Measurements from ENCODE around the gene CCNDBP1. TPM values are rescaled to one million over a fixed set of nuclear protein-coding genes. Genes with fewer than 3 reads are reported as not detected.

CCNDBP1 gene
- total RNA-seq, 1 experiment from 2014 or later, result 30.6 TPM

- Histone ChIP-seq H3K9me3 (replicated peaks) (no peaks in the 10 kb centered on the region), H3K36me3 (no peaks in the 10 kb centered on the region), H3K27ac (no peak overlapping the region), H3K4me3 (no peak overlapping the region), H3K4me1 (no peaks in the 10 kb centered on the region), H3K27me3 (no peaks in the 10 kb centered on the region)
- no peak for DNase-seq
Observed at GRCh38 chr15:43206054-43206453, 20.9 kb downstream of the CCNDBP1 start.

GRCh38 chr15:43207024-43207423 is 21.8 kb downstream of the CCNDBP1 start:
- H3K27me3 ChIP-seq, result no peaks in the 10 kb centered on the region

GRCh38 chr15:43208052-43209002 is 23.1 kb downstream of the CCNDBP1 start:
- H3K36me3 ChIP-seq, result no peaks in the 10 kb centered on the region
- H3K4me1 ChIP-seq, result no peaks in the 10 kb centered on the region
- no peak overlapping the region for H3K27ac ChIP-seq
- H3K4me3 ChIP-seq, result no peak overlapping the region
- H3K27me3 ChIP-seq, result no peaks in the 10 kb centered on the region
- no peaks in the 10 kb centered on the region for H3K9me3 ChIP-seq (replicated peaks)
- DNase-seq, result no peak

More at GRCh38 chr15:43207024-43207423, 21.8 kb downstream of the CCNDBP1 start:
- H3K4me1 ChIP-seq, result no peaks in the 10 kb centered on the region
- no peak overlapping the region for H3K27ac ChIP-seq
- no peak for DNase-seq
- H3K4me3 ChIP-seq, result no peak overlapping the region
- no peaks in the 10 kb centered on the region for H3K9me3 ChIP-seq (replicated peaks)
- no peaks in the 10 kb centered on the region for H3K36me3 ChIP-seq

GRCh38 chr15:43209059-43209824 is 24.0 kb downstream of the CCNDBP1 start:
- H3K27ac ChIP-seq, result no peak overlapping the region
- H3K4me1 ChIP-seq, result no peaks in the 10 kb centered on the region
- no peaks in the 10 kb centered on the region for H3K36me3 ChIP-seq
- no peak overlapping the region for H3K4me3 ChIP-seq
- no peak for DNase-seq
- no peaks in the 10 kb centered on the region for H3K27me3 ChIP-seq
- H3K9me3 ChIP-seq (replicated peaks), result no peaks in the 10 kb centered on the region

GRCh38 chr15:43210172-43210745 is 25.1 kb downstream of the CCNDBP1 start:
- Histone ChIP-seq H3K36me3 (no peaks in the 10 kb centered on the region), H3K27me3 (no peaks in the 10 kb centered on the region), H3K4me3 (no peak overlapping the region), H3K27ac (no peak overlapping the region), H3K9me3 (replicated peaks) (no peaks in the 10 kb centered on the region), H3K4me1 (no peaks in the 10 kb centered on the region)
- DNase-seq, result no peak

GRCh38 chr15:43210807-43211206 is 25.6 kb downstream of the CCNDBP1 start:
- no peak for DNase-seq
- H3K9me3 ChIP-seq (replicated peaks), result no peaks in the 10 kb centered on the region
- H3K27me3 ChIP-seq, result no peaks in the 10 kb centered on the region
- H3K4me3 ChIP-seq, result no peak overlapping the region
- no peaks in the 10 kb centered on the region for H3K4me1 ChIP-seq
- H3K36me3 ChIP-seq, result no peaks in the 10 kb centered on the region
- no peak overlapping the region for H3K27ac ChIP-seq

GRCh38 chr15:43211224-43211735 is 26.1 kb downstream of the CCNDBP1 start:
- DNase-seq, result no peak
- no peak overlapping the region for H3K4me3 ChIP-seq
- no peaks in the 10 kb centered on the region for H3K36me3 ChIP-seq
- no peaks in the 10 kb centered on the region for H3K9me3 ChIP-seq (replicated peaks)
- no peak overlapping the region for H3K27ac ChIP-seq
- no peaks in the 10 kb centered on the region for H3K4me1 ChIP-seq
- H3K27me3 ChIP-seq, result no peaks in the 10 kb centered on the region

- Histone ChIP-seq H3K27ac (no peak overlapping the region), H3K4me1 (no peaks in the 10 kb centered on the region), H3K4me3 (no peak overlapping the region), H3K9me3 (replicated peaks) (no peaks in the 10 kb centered on the region), H3K27me3 (no peaks in the 10 kb centered on the region), H3K36me3 (no peaks in the 10 kb centered on the region)
- DNase-seq, result peak; percentile 65 to 84
Observed at GRCh38 chr15:43212299-43212698, 27.1 kb downstream of the CCNDBP1 start.

- no peaks in the 10 kb centered on the region for H3K9me3 ChIP-seq (replicated peaks)
- DNase-seq, result no peak
- no peak overlapping the region for H3K4me3 ChIP-seq
- H3K27ac ChIP-seq, result no peak overlapping the region
- no peaks in the 10 kb centered on the region for H3K4me1 ChIP-seq
- no peaks in the 10 kb centered on the region for H3K36me3 ChIP-seq
- no peaks in the 10 kb centered on the region for H3K27me3 ChIP-seq
Observed at GRCh38 chr15:43212951-43213350, 27.7 kb downstream of the CCNDBP1 start.

- Histone ChIP-seq H3K4me1 (no peaks in the 10 kb centered on the region), H3K27ac (no peak overlapping the region), H3K9me3 (replicated peaks) (no peaks in the 10 kb centered on the region), H3K27me3 (no peaks in the 10 kb centered on the region), H3K36me3 (no peaks in the 10 kb centered on the region), H3K4me3 (no peak overlapping the region)
- no peak for DNase-seq
Observed at GRCh38 chr15:43213466-43213865, 28.3 kb downstream of the CCNDBP1 start.

GRCh38 chr15:43214169-43214568 is 29.0 kb downstream of the CCNDBP1 start:
- Histone ChIP-seq H3K9me3 (replicated peaks) (no peaks in the 10 kb centered on the region), H3K36me3 (no peaks in the 10 kb centered on the region), H3K4me1 (no peaks in the 10 kb centered on the region), H3K27me3 (no peaks in the 10 kb centered on the region), H3K4me3 (no peak overlapping the region), H3K27ac (no peak overlapping the region)
- no peak for DNase-seq

- Histone ChIP-seq H3K9me3 (replicated peaks) (no peaks in the 10 kb centered on the region), H3K27ac (no peak overlapping the region), H3K4me3 (no peak overlapping the region), H3K27me3 (no peaks in the 10 kb centered on the region), H3K4me1 (no peaks in the 10 kb centered on the region), H3K36me3 (no peaks in the 10 kb centered on the region)
- no peak for DNase-seq
Observed at GRCh38 chr15:43214592-43215295, 29.5 kb downstream of the CCNDBP1 start.

- no peak for DNase-seq
- Histone ChIP-seq H3K36me3 (no peaks in the 10 kb centered on the region), H3K27me3 (no peaks in the 10 kb centered on the region), H3K9me3 (replicated peaks) (no peaks in the 10 kb centered on the region), H3K4me3 (no peak overlapping the region), H3K4me1 (no peaks in the 10 kb centered on the region), H3K27ac (no peak overlapping the region)
Observed at GRCh38 chr15:43215961-43216360, 30.8 kb downstream of the CCNDBP1 start.

- no peaks in the 10 kb centered on the region for H3K36me3 ChIP-seq
- no peak for DNase-seq
- H3K4me3 ChIP-seq, result no peak overlapping the region
- no peak overlapping the region for H3K27ac ChIP-seq
- H3K4me1 ChIP-seq, result no peaks in the 10 kb centered on the region
- no peaks in the 10 kb centered on the region for H3K9me3 ChIP-seq (replicated peaks)
- H3K27me3 ChIP-seq, result peaks cover 6% of the 10 kb centered on the region; the same call in 1 of the 2 replicates
Observed at GRCh38 chr15:43218908-43219706, 33.9 kb downstream of the CCNDBP1 start.

All from SJCRH30 (cell line).